Fibroblast of the aortic adventitia (primary cell): ENCODE measurements around the gene EXD3. TPM values are rescaled to one million over a fixed set of nuclear protein-coding genes. Genes with fewer than 3 reads are reported as not detected.

Source experiments
- DNase-seq: peaks from one replicate; pipeline ENCODE4 v3.0.0-alpha.2; 2010; ENCODE audit warnings: low read depth
- H3K4me3 ChIP-seq: 2 replicates; pipeline ENCODE4 v1.5.1; 2011; ENCODE audit warnings: low read depth, mild to moderate bottlenecking, control low read depth, low read length, moderate library complexity
- CTCF ChIP-seq: IDR thresholded peaks from 2 replicates; pipeline ENCODE4 v1.5.1; 2011; ENCODE audit warnings: mild to moderate bottlenecking, low read length, control low read depth, inconsistent platforms; ENCODE audit not compliant: insufficient read depth
- total RNA-seq: library from RNA; depleted of rRNA; stranded (reverse); fragments of >200 nt; gene quantifications from 2 replicates; pipeline ENCODE4 v1.2.3, GENCODE V29; 2012; ENCODE audit warnings: low replicate concordance

Gene EXD3
- total RNA-seq, 1 donor: 5.2 TPM

GRCh38 chr9:137266585-137267453 is 156.1 kb downstream of the EXD3 start:
- H3K4me3 ChIP-seq: no peak overlapping the region
- no peak for TF ChIP-seq CTCF
- DNase-seq: no peak

- DNase-seq: no peak
- no peak for TF ChIP-seq CTCF
- H3K4me3 ChIP-seq: no peak overlapping the region
Measured at GRCh38 chr9:137266162-137266527, 156.8 kb downstream of the EXD3 start.

GRCh38 chr9:137265496-137266161 is 157.3 kb downstream of the EXD3 start:
- TF ChIP-seq CTCF: no peak
- no peak for DNase-seq
- H3K4me3 ChIP-seq: no peak overlapping the region

GRCh38 chr9:137264067-137264466 is 158.9 kb downstream of the EXD3 start:
- no peak for TF ChIP-seq CTCF
- H3K4me3 ChIP-seq: no peak overlapping the region
- no peak for DNase-seq

GRCh38 chr9:137263506-137263905 is 159.5 kb downstream of the EXD3 start:
- DNase-seq: no peak
- no peak for TF ChIP-seq CTCF
- no peak overlapping the region for H3K4me3 ChIP-seq

GRCh38 chr9:137262909-137263285 is 160.1 kb downstream of the EXD3 start:
- H3K4me3 ChIP-seq: no peak overlapping the region
- no peak for TF ChIP-seq CTCF
- no peak for DNase-seq
